Activated naive CD4-positive, alpha-beta T cell treated with anti-CD3 and anti-CD28 coated beads, Interleukin-2, amount 50 U/mL, for 24 hours (primary cell): ENCODE results near the gene TUBB2B.
"Not testable (repeated sequence)": the region's sequence is repeated elsewhere in the genome, so short reads cannot be mapped to it uniquely, and the experiment has no call there.

Experiments used
- H3K27ac Mint-ChIP-seq: one replicate; pipeline ENCODE4 v1.8.0; 2021; ENCODE audit warnings: mild to moderate bottlenecking, mixed read lengths
- H3K27me3 Mint-ChIP-seq: one replicate; pipeline ENCODE4 v1.8.0; 2021; ENCODE audit warnings: mixed read lengths
- H3K36me3 Mint-ChIP-seq: one replicate; pipeline ENCODE4 v1.8.0; 2021; ENCODE audit warnings: mixed read lengths
- H3K4me1 Mint-ChIP-seq: one replicate; pipeline ENCODE4 v1.8.0; 2021; ENCODE audit warnings: mixed read lengths
- H3K4me3 Mint-ChIP-seq: one replicate; pipeline ENCODE4 v1.8.0; 2021; ENCODE audit warnings: mild to moderate bottlenecking, mixed read lengths
- H3K9me3 Mint-ChIP-seq: one replicate; pipeline ENCODE4 v1.8.0; 2021; ENCODE audit warnings: mixed read lengths

TUBB2B gene

DNA sequence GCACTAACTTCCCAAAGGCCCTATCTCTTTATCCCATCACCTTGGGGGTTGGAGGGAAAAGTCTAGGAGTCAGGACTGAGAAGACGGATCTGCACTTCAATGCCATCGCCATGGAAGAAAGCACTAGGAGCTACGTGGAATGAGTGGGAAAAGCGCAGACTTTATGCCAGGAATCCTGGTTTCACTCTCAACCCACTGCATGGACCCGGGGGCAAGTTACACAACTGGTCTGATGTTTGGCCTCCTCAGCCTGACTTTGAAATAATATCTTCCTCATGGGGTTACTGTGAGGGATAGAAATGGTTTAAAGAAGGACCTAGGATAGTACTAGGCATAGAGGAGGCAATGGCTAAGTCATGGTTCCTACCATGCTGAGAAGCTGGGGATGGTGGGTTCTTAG, 17.8 kb upstream of the TUBB2B start:
- Mint-ChIP-seq H3K4me1 (no peaks in the 10 kb centered on the region), H3K27me3 (peaks cover 7% of the 10 kb centered on the region), H3K9me3 (no peaks in the 10 kb centered on the region), H3K36me3 (no peaks in the 10 kb centered on the region), H3K27ac (no peak overlapping the region), H3K4me3 (no peak overlapping the region)

DNA sequence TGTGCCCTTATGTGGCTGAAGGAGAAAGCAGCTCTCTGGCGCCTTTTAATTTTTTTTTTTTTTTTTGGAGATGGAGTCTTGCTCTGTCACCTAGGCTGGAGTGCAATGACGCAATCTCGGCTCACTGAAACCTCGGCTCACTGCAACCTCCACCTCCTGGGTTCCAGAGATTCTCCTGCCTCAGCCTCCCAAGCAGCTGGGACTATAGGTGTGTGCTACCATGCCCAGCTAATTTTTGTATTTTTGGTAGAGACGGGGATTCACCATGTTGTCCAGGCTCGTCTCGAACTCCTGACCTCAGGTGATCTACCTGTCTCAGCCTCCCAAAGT, 17.3 kb upstream of the TUBB2B start:
- not testable (repeated sequence) for H3K4me1 Mint-ChIP-seq, H3K27me3 Mint-ChIP-seq, H3K27ac Mint-ChIP-seq

DNA sequence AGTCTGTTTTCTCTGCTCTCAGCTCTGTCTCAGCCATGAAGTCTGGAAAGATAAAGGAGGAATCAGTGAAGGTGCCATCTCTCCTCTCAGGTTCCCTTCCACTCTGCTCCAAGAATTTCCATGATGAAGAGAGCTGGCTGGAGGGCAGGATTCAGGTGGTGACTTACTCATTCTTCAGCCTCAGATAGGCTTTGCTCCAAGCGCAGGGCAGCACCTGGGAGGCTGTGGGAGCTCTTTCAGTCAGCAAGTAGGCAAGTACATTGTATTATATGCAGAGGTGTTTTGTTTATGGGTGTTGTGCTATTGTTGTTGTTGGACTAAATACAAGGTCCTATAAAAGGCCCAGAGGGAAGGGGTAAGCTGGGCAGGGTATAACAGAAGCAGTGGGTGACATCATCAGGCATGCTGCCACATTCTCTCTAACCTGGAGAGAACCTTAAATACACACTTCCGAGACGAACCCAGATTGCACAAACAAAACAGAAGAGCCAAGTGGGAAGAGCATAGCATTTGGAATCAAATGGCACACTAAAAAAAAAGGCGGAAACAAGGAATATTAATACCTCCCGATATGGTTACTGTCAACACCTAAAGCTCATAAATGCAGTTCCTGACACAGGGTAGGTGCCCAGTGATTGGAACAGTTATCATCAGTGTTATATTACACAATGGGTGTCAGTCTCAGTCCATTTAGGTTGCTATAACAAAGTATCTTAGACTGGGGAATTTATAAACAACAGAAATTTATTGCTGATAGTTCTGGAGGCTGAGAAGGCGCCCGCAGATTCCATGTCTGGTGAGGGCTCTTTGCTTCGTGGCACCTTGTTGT, 16.8 kb upstream of the TUBB2B start:
- no peaks in the 10 kb centered on the region for H3K9me3 Mint-ChIP-seq
- no peaks in the 10 kb centered on the region for H3K36me3 Mint-ChIP-seq
- no peak overlapping the region for H3K4me3 Mint-ChIP-seq
- no peaks in the 10 kb centered on the region for H3K4me1 Mint-ChIP-seq
- peaks cover 9% of the 10 kb centered on the region for H3K27me3 Mint-ChIP-seq
- H3K27ac Mint-ChIP-seq, result no peak overlapping the region

More for the DNA sequence above, 17.3 kb upstream of the TUBB2B start:
- H3K9me3 Mint-ChIP-seq, H3K4me3 Mint-ChIP-seq, H3K36me3 Mint-ChIP-seq: not testable (repeated sequence)

DNA sequence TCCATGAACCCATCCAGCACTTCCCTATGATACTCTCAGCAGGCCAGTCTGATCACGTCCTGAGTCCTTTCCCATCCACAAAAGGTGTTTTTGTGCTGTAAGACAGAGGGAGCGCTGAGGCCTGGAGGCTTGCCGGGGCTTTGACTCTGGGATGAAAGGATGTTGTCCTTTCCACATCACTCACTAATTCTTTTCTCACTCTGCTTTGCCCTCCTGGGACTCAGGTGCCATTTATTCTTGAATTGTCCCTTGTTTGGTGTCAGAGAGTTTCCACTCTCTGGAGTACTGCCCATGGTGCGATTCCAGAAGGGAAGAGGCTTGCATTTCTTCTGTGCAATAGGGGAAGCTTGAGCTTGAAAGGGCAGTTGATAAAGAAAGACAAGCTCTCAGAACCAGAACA, 15.3 kb upstream of the TUBB2B start:
- Mint-ChIP-seq H3K9me3 (no peaks in the 10 kb centered on the region), H3K4me1 (no peaks in the 10 kb centered on the region), H3K27me3 (peaks cover 7% of the 10 kb centered on the region), H3K4me3 (no peak overlapping the region), H3K27ac (no peak overlapping the region), H3K36me3 (no peaks in the 10 kb centered on the region)

DNA sequence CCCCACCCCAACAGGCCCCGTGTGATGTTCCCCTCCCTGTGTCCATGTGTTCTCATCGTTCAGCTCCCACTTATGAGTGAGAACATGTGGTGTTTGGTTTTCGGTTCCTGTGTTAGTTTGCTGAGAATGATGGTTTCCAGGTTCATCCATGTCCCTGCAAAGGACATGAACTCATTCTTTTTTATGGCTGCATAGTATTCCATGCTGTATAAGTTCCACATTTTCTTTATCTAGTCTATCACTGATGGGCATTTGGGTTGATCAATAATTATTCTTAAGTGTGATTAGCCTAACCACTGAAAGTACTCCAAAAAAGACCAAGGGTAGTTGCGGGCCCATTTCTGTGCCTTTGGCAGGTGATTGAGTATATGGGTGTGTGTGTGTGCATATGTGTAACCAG, 14.3 kb upstream of the TUBB2B start:
- H3K27me3 Mint-ChIP-seq, result peaks cover 12% of the 10 kb centered on the region
- H3K27ac Mint-ChIP-seq, H3K36me3 Mint-ChIP-seq, H3K9me3 Mint-ChIP-seq, H3K4me1 Mint-ChIP-seq, H3K4me3 Mint-ChIP-seq: not testable (repeated sequence)

DNA sequence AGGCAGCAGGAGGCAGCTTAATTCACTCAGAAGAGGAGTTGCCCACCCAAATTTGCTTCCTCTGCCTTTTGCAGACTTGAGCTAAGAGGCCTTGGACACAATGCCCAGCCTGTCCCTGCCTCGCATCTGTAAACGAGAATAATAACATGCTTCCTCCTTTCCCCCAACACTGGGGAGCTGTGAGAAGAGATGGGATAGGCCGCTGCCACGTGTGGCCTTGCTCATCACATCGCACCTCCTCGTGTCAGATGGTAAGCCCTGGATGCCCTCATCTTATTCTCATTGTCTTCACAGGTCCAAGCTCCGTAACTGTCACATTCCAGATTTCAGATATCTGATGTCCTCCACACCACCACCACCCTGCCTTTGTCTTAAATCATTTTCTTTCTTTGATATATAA, 13.1 kb upstream of the TUBB2B start:
- Mint-ChIP-seq H3K27me3 (peaks cover 17% of the 10 kb centered on the region), H3K4me1 (no peaks in the 10 kb centered on the region), H3K9me3 (no peaks in the 10 kb centered on the region), H3K4me3 (no peak overlapping the region), H3K27ac (no peak overlapping the region), H3K36me3 (no peaks in the 10 kb centered on the region)

DNA sequence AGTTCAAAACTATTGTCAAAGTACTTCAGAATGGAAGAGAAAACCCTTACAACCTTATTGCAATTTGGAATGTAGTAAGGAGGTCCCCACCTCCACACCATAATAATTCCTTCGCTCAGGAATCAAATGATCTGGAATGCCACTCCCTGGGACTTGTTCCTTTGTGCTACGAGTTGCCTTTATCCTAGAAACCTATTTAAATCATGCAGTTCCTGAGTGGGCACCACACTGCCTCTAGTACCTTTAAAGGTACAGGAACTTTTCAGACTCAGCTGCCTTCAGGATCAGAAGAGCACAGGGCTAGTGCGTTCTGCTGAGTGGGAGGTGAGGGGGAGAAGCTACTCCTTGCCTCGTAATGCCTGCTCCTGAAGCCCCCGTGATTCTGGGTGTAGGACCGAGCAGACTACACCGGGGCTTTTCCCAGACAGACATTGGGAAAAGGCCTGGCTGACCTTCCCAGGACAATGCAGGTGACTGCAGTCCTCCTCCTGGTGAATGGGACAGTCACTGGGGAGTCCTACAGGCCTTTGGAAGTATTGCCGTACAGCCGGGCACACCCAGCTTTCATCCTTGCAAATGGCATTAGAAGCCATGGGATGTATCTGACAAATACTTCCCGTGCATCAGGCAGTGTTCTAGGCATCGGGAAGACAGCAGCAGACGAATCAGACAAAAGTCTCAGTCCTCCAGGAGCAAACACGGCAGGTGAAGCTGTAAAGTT, 11.8 kb upstream of the TUBB2B start:
- Mint-ChIP-seq H3K27me3 (peaks cover 23% of the 10 kb centered on the region), H3K4me1 (no peaks in the 10 kb centered on the region), H3K27ac (no peak overlapping the region), H3K4me3 (no peak overlapping the region), H3K36me3 (no peaks in the 10 kb centered on the region), H3K9me3 (no peaks in the 10 kb centered on the region)

DNA sequence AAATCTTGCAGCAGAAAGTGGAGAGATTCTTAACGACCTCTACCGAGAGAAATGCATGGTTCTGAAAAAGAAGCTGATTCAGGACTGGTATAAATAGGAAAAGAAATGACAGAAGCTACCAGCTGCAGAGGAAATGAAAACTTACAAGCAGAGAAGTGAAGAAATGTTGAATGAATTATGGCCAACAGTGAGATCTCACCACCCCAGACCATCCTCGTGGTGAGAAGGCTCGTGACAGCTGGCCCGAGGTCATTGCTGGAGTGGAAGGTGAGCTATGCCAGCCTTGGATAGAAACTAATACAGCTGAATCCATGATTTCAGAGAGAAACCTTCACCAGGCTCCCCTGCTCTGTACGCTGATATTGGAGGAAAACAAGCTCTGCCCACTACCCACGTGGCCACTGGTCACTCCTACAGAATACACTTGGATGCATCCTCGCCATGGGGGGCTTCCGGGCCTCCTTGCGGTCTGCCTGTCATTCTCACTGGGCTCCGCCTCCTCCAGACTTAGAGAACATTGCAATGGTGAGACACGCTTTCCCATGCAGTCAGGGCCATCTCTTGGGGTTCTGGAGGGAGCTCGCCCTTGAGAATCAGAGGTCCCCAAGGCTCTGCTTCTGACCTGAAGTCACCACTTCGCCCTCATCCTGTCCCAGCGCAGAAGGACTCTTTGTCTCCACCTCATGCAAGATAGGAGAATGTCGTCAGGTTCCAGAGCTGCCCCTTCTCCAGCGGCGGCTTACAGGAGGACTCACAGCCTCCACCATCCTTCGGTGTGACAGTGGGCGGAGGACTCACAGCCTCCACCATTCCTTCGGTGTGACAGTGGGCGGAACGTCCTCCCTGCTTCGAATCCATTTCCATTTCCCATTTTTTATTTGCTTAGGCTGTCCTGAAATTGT, 10.6 kb upstream of the TUBB2B start:
- H3K27ac Mint-ChIP-seq, result no peak overlapping the region
- H3K4me1 Mint-ChIP-seq, result no peaks in the 10 kb centered on the region
- no peaks in the 10 kb centered on the region for H3K9me3 Mint-ChIP-seq
- no peaks in the 10 kb centered on the region for H3K36me3 Mint-ChIP-seq
- H3K4me3 Mint-ChIP-seq, result no peak overlapping the region
- peaks cover 33% of the 10 kb centered on the region for H3K27me3 Mint-ChIP-seq

DNA sequence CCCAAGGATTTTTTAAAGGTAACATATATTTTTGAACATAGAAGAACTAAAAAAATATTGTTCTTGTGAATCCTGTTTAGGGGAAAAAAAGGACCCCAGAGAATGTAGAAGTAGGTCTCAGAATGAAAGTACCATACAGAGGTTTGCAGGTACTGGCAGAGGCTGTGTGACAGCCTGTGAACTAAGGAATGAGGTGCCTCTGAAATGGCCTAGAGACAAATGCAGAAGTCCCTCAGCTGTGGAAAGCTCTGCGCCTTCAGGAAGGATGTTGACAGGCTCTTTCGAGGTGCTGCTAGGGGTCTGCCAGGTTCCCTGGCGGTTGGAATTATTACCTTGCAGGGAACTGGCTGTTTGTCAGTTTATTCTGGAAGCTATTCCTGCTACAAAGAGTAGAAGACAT, 8.6 kb upstream of the TUBB2B start:
- Mint-ChIP-seq H3K4me1 (peaks cover 15% of the 10 kb centered on the region), H3K36me3 (no peaks in the 10 kb centered on the region), H3K27ac (no peak overlapping the region), H3K27me3 (peaks cover 47% of the 10 kb centered on the region), H3K9me3 (no peaks in the 10 kb centered on the region), H3K4me3 (no peak overlapping the region)

DNA sequence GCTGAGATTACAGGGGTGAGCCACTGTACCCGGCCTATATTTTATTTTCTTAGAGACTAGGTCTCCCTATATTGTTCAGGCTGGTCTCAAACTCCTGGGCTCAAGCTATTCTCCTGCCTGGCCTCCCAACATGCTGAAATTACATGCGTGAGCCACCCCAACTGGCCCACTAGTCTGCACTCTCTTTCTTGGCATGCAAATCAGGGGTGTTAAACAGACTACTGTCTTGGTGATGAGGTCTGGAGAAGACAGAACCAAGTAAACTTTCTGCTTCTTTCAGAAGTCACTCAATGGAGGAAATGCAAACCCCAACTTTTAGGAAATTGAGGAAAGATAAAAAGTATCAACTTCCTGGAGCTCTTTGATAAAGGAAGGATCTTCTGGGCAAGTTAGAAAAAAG, 8.0 kb upstream of the TUBB2B start:
- no peak overlapping the region for H3K27ac Mint-ChIP-seq
- H3K36me3 Mint-ChIP-seq, result no peaks in the 10 kb centered on the region
- H3K9me3 Mint-ChIP-seq, result no peaks in the 10 kb centered on the region
- peaks cover 20% of the 10 kb centered on the region for H3K4me1 Mint-ChIP-seq
- peaks cover 52% of the 10 kb centered on the region for H3K27me3 Mint-ChIP-seq
- no peak overlapping the region for H3K4me3 Mint-ChIP-seq

DNA sequence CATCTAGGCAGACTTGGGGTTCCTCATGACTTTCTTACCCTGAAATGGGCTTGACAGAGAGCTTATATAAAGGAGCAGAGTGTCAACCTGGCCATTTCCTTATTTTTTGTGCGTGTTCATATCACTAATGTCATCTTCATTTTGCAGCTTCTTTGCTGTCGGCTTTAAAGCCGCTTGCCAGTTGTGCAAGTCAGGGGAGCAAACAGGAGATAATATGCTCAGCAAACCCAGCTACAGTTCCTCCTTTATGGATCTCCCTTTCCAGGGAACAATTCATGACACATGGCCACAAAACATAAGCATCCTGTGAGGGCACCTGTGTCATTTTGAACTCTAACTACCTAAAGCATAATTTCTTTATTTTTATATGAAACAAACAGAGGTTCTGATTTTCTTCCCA, 6.5 kb upstream of the TUBB2B start:
- no peaks in the 10 kb centered on the region for H3K36me3 Mint-ChIP-seq
- H3K27me3 Mint-ChIP-seq, result peaks cover 64% of the 10 kb centered on the region
- H3K4me3 Mint-ChIP-seq, result no peak overlapping the region
- H3K9me3 Mint-ChIP-seq, result no peaks in the 10 kb centered on the region
- peaks cover 33% of the 10 kb centered on the region for H3K4me1 Mint-ChIP-seq
- H3K27ac Mint-ChIP-seq, result no peak overlapping the region

DNA sequence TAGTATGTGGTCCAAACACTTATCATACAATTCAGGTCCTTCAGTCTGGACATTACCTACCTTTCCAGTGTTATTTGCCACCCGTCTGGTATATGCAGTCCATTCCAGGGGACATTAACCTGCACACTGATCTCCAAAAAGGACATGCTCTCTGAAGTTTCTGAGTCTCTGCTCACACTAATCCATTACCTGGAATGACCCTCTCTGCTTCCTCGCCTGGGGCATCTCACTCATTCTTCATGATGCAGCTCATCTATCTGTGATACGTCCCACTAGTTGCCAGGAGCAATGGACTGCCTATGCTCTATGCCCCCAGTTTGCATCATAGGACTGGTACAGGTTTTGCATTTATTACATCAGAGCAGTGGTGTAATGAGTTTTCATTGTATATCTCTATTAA, 5.9 kb upstream of the TUBB2B start:
- peaks cover 37% of the 10 kb centered on the region for H3K4me1 Mint-ChIP-seq
- peaks cover 66% of the 10 kb centered on the region for H3K27me3 Mint-ChIP-seq
- H3K36me3 Mint-ChIP-seq, result no peaks in the 10 kb centered on the region
- H3K27ac Mint-ChIP-seq, result no peak overlapping the region
- no peak overlapping the region for H3K4me3 Mint-ChIP-seq
- no peaks in the 10 kb centered on the region for H3K9me3 Mint-ChIP-seq

DNA sequence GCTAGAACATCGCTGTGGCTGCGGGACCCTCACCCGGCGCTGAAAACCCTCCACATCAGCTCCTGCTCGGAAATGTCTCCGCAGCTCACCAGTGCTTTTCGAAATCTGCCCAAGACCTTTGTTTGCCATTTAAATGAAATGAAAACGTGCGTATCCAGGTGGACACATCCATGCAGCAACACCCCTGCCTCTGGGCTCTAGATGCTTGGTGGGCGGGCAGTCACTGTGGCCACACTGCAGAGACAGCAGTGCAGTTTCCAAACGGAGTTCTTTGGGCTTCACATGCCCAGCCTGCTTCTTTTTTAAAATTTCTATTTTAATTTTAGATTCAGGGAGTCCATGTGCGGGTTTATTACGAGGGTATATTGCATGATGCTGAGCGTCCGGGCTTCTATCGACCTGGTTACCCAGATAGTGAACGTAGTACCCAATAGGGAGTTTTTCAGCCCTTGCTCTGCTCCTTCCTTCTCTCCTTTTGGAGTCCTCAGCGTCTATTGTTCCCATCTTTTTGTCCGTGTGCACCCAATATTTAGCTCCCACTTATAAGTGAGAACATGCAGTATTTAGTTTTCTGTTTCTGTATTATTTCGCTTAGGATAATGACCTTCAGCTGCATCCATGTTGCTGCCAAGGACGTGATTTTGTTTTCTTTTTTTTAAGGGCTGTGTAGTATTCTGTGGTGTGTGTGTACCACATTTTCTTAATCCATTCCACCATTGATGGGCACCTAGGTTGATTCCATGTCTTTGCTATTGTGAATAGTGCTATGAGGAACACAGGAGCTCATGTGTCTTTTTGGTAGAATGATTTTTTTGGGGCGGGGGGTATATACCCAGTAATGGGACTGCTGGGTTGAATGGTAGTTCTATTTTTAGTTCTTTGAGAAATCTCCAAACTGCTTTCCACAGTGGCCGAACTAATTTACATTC, 4.8 kb upstream of the TUBB2B start:
- Mint-ChIP-seq H3K27me3 (peaks cover 66% of the 10 kb centered on the region), H3K4me3 (no peak overlapping the region), H3K27ac (no peak overlapping the region), H3K9me3 (no peaks in the 10 kb centered on the region), H3K36me3 (no peaks in the 10 kb centered on the region), H3K4me1 (peaks cover 44% of the 10 kb centered on the region)

DNA sequence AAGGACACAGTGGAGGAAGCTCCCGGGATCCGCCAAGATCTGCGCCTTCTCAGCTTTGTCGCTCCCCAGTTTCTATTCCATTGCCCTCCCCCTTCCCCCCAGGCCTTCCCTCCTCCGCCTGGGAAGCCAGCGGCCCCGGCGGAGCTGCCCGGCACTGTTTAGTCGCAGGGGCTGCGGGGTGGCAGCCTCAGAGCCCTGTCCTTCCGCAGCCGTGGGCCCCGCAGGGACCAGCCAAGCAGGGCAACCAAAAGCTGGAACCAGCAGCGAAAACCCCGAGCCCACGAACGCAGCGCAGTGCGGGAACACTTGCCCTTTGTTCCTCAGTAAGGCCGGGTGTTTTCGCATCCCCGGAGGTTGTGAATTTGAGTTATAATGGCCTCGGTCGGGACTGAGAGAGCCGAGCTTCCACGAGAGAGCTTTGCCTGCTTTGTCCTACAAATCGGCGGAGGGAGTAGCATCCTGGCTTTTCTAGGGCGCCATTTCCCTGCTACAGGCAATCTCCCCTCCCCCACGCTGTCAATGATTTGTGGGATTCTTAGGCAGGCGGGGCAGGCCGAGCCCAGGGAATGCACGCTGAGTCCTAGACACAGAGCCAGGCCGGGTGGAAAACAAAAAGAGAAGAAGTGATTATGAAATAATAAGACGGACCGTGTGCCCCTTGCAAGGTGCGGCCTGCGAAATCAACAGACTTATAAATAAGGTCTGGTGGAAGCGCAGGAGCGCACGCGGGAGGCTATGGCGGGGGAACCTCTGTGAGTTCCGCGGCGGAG, 4.0 kb upstream of the TUBB2B start:
- Mint-ChIP-seq H3K27me3 (peaks cover 67% of the 10 kb centered on the region), H3K4me1 (peaks cover 47% of the 10 kb centered on the region), H3K9me3 (no peaks in the 10 kb centered on the region), H3K4me3 (peak overlapping the region; percentile 78), H3K36me3 (no peaks in the 10 kb centered on the region), H3K27ac (no peak overlapping the region)
